Epithelial cell of esophagus (primary cell): ENCODE results near the gene LCE2C.
A peak's percentile ranks its signal among the peaks of the same experiment; 100 is the strongest.
"Not testable (repeated sequence)": the region's sequence is repeated elsewhere in the genome, so short reads cannot be mapped to it uniquely, and the experiment has no call there.

Experiments
- DNase-seq: peaks from one replicate; pipeline ENCODE4 v3.0.0; 2010; ENCODE audit warnings: low read depth
- H3K4me3 ChIP-seq: 2 replicates; pipeline ENCODE4 v1.5.1; 2011; ENCODE audit warnings: mild to moderate bottlenecking, low read length, control low read depth
- CTCF ChIP-seq: IDR thresholded peaks from 2 replicates; pipeline ENCODE4 v1.5.1; 2011; ENCODE audit warnings: low read depth, mild to moderate bottlenecking, low read length, control low read depth, inconsistent platforms; ENCODE audit not compliant: insufficient read depth; ENCODE audit errors: missing control alignments

The LCE2C gene

GRCh38 chr1:152679459-152679858 lies 4.4 kb downstream of the LCE2C start:
- DNase-seq: no peak
- H3K4me3 ChIP-seq: no peak overlapping the region
- TF ChIP-seq CTCF: no peak

GRCh38 chr1:152681616-152682015 lies 6.5 kb downstream of the LCE2C start:
- TF ChIP-seq CTCF: no peak
- no peak overlapping the region for H3K4me3 ChIP-seq
- no peak for DNase-seq

- DNase-seq: peak; percentile 66
- H3K4me3 ChIP-seq: no peak overlapping the region
- TF ChIP-seq CTCF: no peak
Measured at GRCh38 chr1:152683846-152684245, 8.8 kb downstream of the LCE2C start.

- not testable (repeated sequence) for DNase-seq, H3K4me3 ChIP-seq
Measured at GRCh38 chr1:152685823-152686222, 10.7 kb downstream of the LCE2C start, which contains the start of gene LCE2B. LCE2B (plus strand) TSS chr1:152686123; CDS start chr1:152686844, 721 bp downstream.

GRCh38 chr1:152697701-152698600 lies 22.9 kb downstream of the LCE2C start, which contains the start of gene LCE2A:
LCE2A (plus strand) TSS chr1:152698345; CDS start chr1:152698902, 557 bp downstream.
- H3K4me3 ChIP-seq: no peak within 1 kb of the TSS
- DNase-seq: peak; percentile 17
- no peak for TF ChIP-seq CTCF

- DNase-seq: no peak
- no peak overlapping the region for H3K4me3 ChIP-seq
- TF ChIP-seq CTCF: no peak
Measured at GRCh38 chr1:152699746-152700145, 24.7 kb downstream of the LCE2C start.

- no peak for DNase-seq
- no peak for TF ChIP-seq CTCF
- H3K4me3 ChIP-seq: no peak within 1 kb of the TSS
Measured at GRCh38 chr1:152707860-152708259, 32.8 kb downstream of the LCE2C start, which contains the start of gene LCE4A. LCE4A (plus strand) TSS chr1:152708160; CDS start chr1:152709076, 916 bp downstream.
